ENCODE data around the gene AURKAIP1.
"Not testable (repeated sequence)": the region's sequence is repeated elsewhere in the genome, so short reads cannot be mapped to it uniquely, and the experiment has no call there.

AURKAIP1 gene

GRCh38 chr1:1385339-1385738, 10.3 kb upstream of the AURKAIP1 start:
- DNase-seq = not testable (repeated sequence)
- peaks cover 41% of the 10 kb centered on the region for H3K79me1 ChIP-seq (replicated peaks; ENCODE audit: low read length, poor library complexity, severe bottlenecking)
- 94% methylated on average over 21 of the region's 29 CpGs for WGBS

GRCh38 chr1:1381294-1381693, 6.3 kb upstream of the AURKAIP1 start:
- Histone ChIP-seq H2BK5ac (ENCODE audit: low read depth, low read length, poor library complexity, severe bottlenecking) (no peak overlapping the region), H3K18ac (ENCODE audit: low read depth in 1 of 2, low read length in 2 of 2) (no peak overlapping the region), H3K4me2 (ENCODE audit: low read length, poor library complexity, severe bottlenecking) (no peak overlapping the region), H3K27me3 (ENCODE audit: control insufficient read depth in 1 of 2, insufficient read depth in 1 of 2, low read length in 2 of 2) (no peaks in the 10 kb centered on the region), H3K14ac (ENCODE audit: low read length in 2 of 2) (no peak overlapping the region), H3K4me1 (ENCODE audit: control insufficient read depth, insufficient read depth, low read depth, low read length) (peaks cover 2% of the 10 kb centered on the region), H2BK120ac (ENCODE audit: low read depth, low read length) (no peak overlapping the region), H2BK15ac (ENCODE audit: low read depth, poor library complexity, severe bottlenecking) (no peak overlapping the region), H2AFZ (ENCODE audit: low read depth, low read length) (no peak overlapping the region), H3K9me3 (ENCODE audit: control insufficient read depth, low read length) (no peaks in the 10 kb centered on the region), H3K79me1 (replicated peaks; ENCODE audit: low read length, poor library complexity, severe bottlenecking) (peaks cover 23% of the 10 kb centered on the region), H4K8ac (ENCODE audit: low read length) (no peak overlapping the region), H2AK5ac (ENCODE audit: low read length, severe bottlenecking) (no peak overlapping the region), H3K36me3 (ENCODE audit: control insufficient read depth in 1 of 2, insufficient read depth in 2 of 2, low read depth in 1 of 2, low read length in 2 of 2) (peaks cover 33 to 50% of the 10 kb centered on the region in 2 experiments), H3K4ac (ENCODE audit: low read depth in 1 of 2, low read length in 2 of 2) (no peak overlapping the region), H4K91ac (ENCODE audit: low read length) (no peak overlapping the region), H3K4me3 (ENCODE audit: insufficient read depth in 1 of 2, low read depth in 1 of 2, low read length in 2 of 2) (no peak overlapping the region), H3K27ac (ENCODE audit: low read length, poor library complexity, severe bottlenecking) (no peak overlapping the region), H3K23ac (ENCODE audit: low read length in 2 of 2) (no peak overlapping the region), H3K9ac (ENCODE audit: low read length) (no peak overlapping the region), H2BK12ac (ENCODE audit: low read length in 2 of 2) (no peak overlapping the region)
- WGBS = 84% methylated on average over 8 of the region's 8 CpGs
- DNase-seq = no peak

More at GRCh38 chr1:1385339-1385738, 10.3 kb upstream of the AURKAIP1 start:
- not testable (repeated sequence) for H4K8ac ChIP-seq (ENCODE audit: low read length); H2BK120ac ChIP-seq (ENCODE audit: low read depth, low read length); H3K14ac ChIP-seq (ENCODE audit: low read length in 2 of 2); H2BK15ac ChIP-seq (ENCODE audit: low read depth, poor library complexity, severe bottlenecking); H2BK12ac ChIP-seq (ENCODE audit: low read length in 2 of 2); H4K91ac ChIP-seq (ENCODE audit: low read length); H2BK5ac ChIP-seq (ENCODE audit: low read depth, low read length, poor library complexity, severe bottlenecking); H3K23ac ChIP-seq (ENCODE audit: low read length in 2 of 2); H3K4ac ChIP-seq (ENCODE audit: low read depth in 1 of 2, low read length in 2 of 2); H3K9me3 ChIP-seq (ENCODE audit: control insufficient read depth, low read length); H3K4me1 ChIP-seq (ENCODE audit: control insufficient read depth, insufficient read depth, low read depth, low read length); H3K4me3 ChIP-seq (ENCODE audit: insufficient read depth in 1 of 2, low read depth in 1 of 2, low read length in 2 of 2); H3K27ac ChIP-seq (ENCODE audit: low read length, poor library complexity, severe bottlenecking); H3K9ac ChIP-seq (ENCODE audit: low read length); H3K4me2 ChIP-seq (ENCODE audit: low read length, poor library complexity, severe bottlenecking); H2AK5ac ChIP-seq (ENCODE audit: low read length, severe bottlenecking); H3K18ac ChIP-seq (ENCODE audit: low read depth in 1 of 2, low read length in 2 of 2); H2AFZ ChIP-seq (ENCODE audit: low read depth, low read length); H3K27me3 ChIP-seq (ENCODE audit: control insufficient read depth in 1 of 2, insufficient read depth in 1 of 2, low read length in 2 of 2)
- H3K36me3 ChIP-seq (ENCODE audit: control insufficient read depth in 1 of 2, insufficient read depth in 2 of 2, low read depth in 1 of 2, low read length in 2 of 2) = peaks cover 72 to 81% of the 10 kb centered on the region in 2 experiments

GRCh38 chr1:1380860-1381259, 5.9 kb upstream of the AURKAIP1 start:
- no peaks in the 10 kb centered on the region for H3K27me3 ChIP-seq (ENCODE audit: control insufficient read depth in 1 of 2, insufficient read depth in 1 of 2, low read length in 2 of 2)
- no peak overlapping the region for H3K23ac ChIP-seq (ENCODE audit: low read length in 2 of 2)
- peaks cover 6% of the 10 kb centered on the region for H3K4me1 ChIP-seq (ENCODE audit: control insufficient read depth, insufficient read depth, low read depth, low read length)
- DNase-seq = no peak
- no peak overlapping the region for H3K18ac ChIP-seq (ENCODE audit: low read depth in 1 of 2, low read length in 2 of 2)
- no peak overlapping the region for H4K91ac ChIP-seq (ENCODE audit: low read length)
- no peak overlapping the region for H3K27ac ChIP-seq (ENCODE audit: low read length, poor library complexity, severe bottlenecking)
- no peak overlapping the region for H3K14ac ChIP-seq (ENCODE audit: low read length in 2 of 2)
- H2BK15ac ChIP-seq (ENCODE audit: low read depth, poor library complexity, severe bottlenecking) = no peak overlapping the region
- no peak overlapping the region for H3K4me3 ChIP-seq (ENCODE audit: insufficient read depth in 1 of 2, low read depth in 1 of 2, low read length in 2 of 2)
- H3K9ac ChIP-seq (ENCODE audit: low read length) = no peak overlapping the region
- no peak overlapping the region for H4K8ac ChIP-seq (ENCODE audit: low read length)
- no peak overlapping the region for H2AK5ac ChIP-seq (ENCODE audit: low read length, severe bottlenecking)
- H2BK5ac ChIP-seq (ENCODE audit: low read depth, low read length, poor library complexity, severe bottlenecking) = no peak overlapping the region
- no peak overlapping the region for H2AFZ ChIP-seq (ENCODE audit: low read depth, low read length)
- H2BK12ac ChIP-seq (ENCODE audit: low read length in 2 of 2) = no peak overlapping the region
- peaks cover 24% of the 10 kb centered on the region for H3K79me1 ChIP-seq (replicated peaks; ENCODE audit: low read length, poor library complexity, severe bottlenecking)
- H2BK120ac ChIP-seq (ENCODE audit: low read depth, low read length) = no peak overlapping the region
- no peak overlapping the region for H3K4me2 ChIP-seq (ENCODE audit: low read length, poor library complexity, severe bottlenecking)
- peaks cover 29 to 49% of the 10 kb centered on the region in 2 experiments for H3K36me3 ChIP-seq (ENCODE audit: control insufficient read depth in 1 of 2, insufficient read depth in 2 of 2, low read depth in 1 of 2, low read length in 2 of 2)
- no peak overlapping the region for H3K4ac ChIP-seq (ENCODE audit: low read depth in 1 of 2, low read length in 2 of 2)
- 96% methylated on average over 16 of the region's 16 CpGs for WGBS
- H3K9me3 ChIP-seq (ENCODE audit: control insufficient read depth, low read length) = no peaks in the 10 kb centered on the region

- H3K9me3 ChIP-seq (ENCODE audit: control insufficient read depth, low read length) = no peaks in the 10 kb centered on the region
- no peak overlapping the region for H3K4ac ChIP-seq (ENCODE audit: low read depth in 1 of 2, low read length in 2 of 2)
- no peak overlapping the region for H3K4me2 ChIP-seq (ENCODE audit: low read length, poor library complexity, severe bottlenecking)
- no peak overlapping the region for H3K14ac ChIP-seq (ENCODE audit: low read length in 2 of 2)
- no peak overlapping the region for H2BK5ac ChIP-seq (ENCODE audit: low read depth, low read length, poor library complexity, severe bottlenecking)
- H3K27me3 ChIP-seq (ENCODE audit: control insufficient read depth in 1 of 2, insufficient read depth in 1 of 2, low read length in 2 of 2) = no peaks in the 10 kb centered on the region
- H2AFZ ChIP-seq (ENCODE audit: low read depth, low read length) = no peak overlapping the region
- H4K8ac ChIP-seq (ENCODE audit: low read length) = no peak overlapping the region
- H3K9ac ChIP-seq (ENCODE audit: low read length) = no peak overlapping the region
- no peak overlapping the region for H3K27ac ChIP-seq (ENCODE audit: low read length, poor library complexity, severe bottlenecking)
- H3K36me3 ChIP-seq (ENCODE audit: control insufficient read depth in 1 of 2, insufficient read depth in 2 of 2, low read depth in 1 of 2, low read length in 2 of 2) = peaks cover 26 to 43% of the 10 kb centered on the region in 2 experiments
- H3K23ac ChIP-seq (ENCODE audit: low read length in 2 of 2) = no peak overlapping the region
- H3K79me1 ChIP-seq (replicated peaks; ENCODE audit: low read length, poor library complexity, severe bottlenecking) = peaks cover 29% of the 10 kb centered on the region
- no peak overlapping the region for H4K91ac ChIP-seq (ENCODE audit: low read length)
- H3K18ac ChIP-seq (ENCODE audit: low read depth in 1 of 2, low read length in 2 of 2) = no peak overlapping the region
- H2BK12ac ChIP-seq (ENCODE audit: low read length in 2 of 2) = no peak overlapping the region
- no peak overlapping the region for H2BK15ac ChIP-seq (ENCODE audit: low read depth, poor library complexity, severe bottlenecking)
- H3K4me3 ChIP-seq (ENCODE audit: insufficient read depth in 1 of 2, low read depth in 1 of 2, low read length in 2 of 2) = no peak overlapping the region
- no peak overlapping the region for H2AK5ac ChIP-seq (ENCODE audit: low read length, severe bottlenecking)
- no peak for DNase-seq
- 95% methylated on average over 16 of the region's 16 CpGs for WGBS
- peaks cover 19% of the 10 kb centered on the region for H3K4me1 ChIP-seq (ENCODE audit: control insufficient read depth, insufficient read depth, low read depth, low read length)
- no peak overlapping the region for H2BK120ac ChIP-seq (ENCODE audit: low read depth, low read length)
Observed at GRCh38 chr1:1377540-1378205, 2.7 kb upstream of the AURKAIP1 start.

Data from mesenchymal stem cell (in vitro differentiated cells and primary cell).